HepG2 (cell line): ENCODE results near the gene DAAM2.

ENCODE experiments used
- EZH2 ChIP-seq: conservative IDR thresholded peaks from 2 replicates; pipeline ENCODE4 v1.6.1; 2012; ENCODE audit warnings: mild to moderate bottlenecking, low read depth, low read length, moderate library complexity
- PHF8 ChIP-seq: sonication (generic); formaldehyde crosslinking; IDR thresholded peaks from 2 replicates; pipeline ENCODE4 v1.5.0; 2020; ENCODE audit warnings: missing genetic modification reagents
- POLR2AphosphoS5 ChIP-seq: IDR thresholded peaks from 2 replicates; pipeline ENCODE4 v1.6.1; 2012; ENCODE audit warnings: low read depth, low read length
- SRSF9 ChIP-seq: fragments of 200-400 bp; formaldehyde crosslinking; IDR thresholded peaks from 2 replicates; pipeline ENCODE4 v1.6.1; 2018; ENCODE audit warnings: borderline replicate concordance, mild to moderate bottlenecking, low read depth, low read length; ENCODE audit not compliant: insufficient read depth, poor library complexity, severe bottlenecking
- TARDBP ChIP-seq: sonication (generic); formaldehyde crosslinking; IDR thresholded peaks from 2 replicates; pipeline ENCODE4 v1.8.0; 2022; ENCODE audit warnings: mild to moderate bottlenecking, missing genetic modification reagents
- ZFP62 ChIP-seq: sonication (generic); formaldehyde crosslinking; IDR thresholded peaks from 2 replicates; pipeline ENCODE4 v1.4.0; 2020; ENCODE audit warnings: missing genetic modification reagents
- ZNF451 ChIP-seq: sonication (generic); formaldehyde crosslinking; IDR thresholded peaks from 2 replicates; pipeline ENCODE4 v1.5.0; 2020; ENCODE audit warnings: mild to moderate bottlenecking, missing genetic modification reagents
- ZNF570 ChIP-seq: sonication (generic); formaldehyde crosslinking; IDR thresholded peaks from 2 replicates; pipeline ENCODE4 v1.4.0; 2020; ENCODE audit warnings: mild to moderate bottlenecking, missing genetic modification reagents, borderline replicate concordance
- ZNF660 ChIP-seq: sonication (generic); formaldehyde crosslinking; IDR thresholded peaks from 2 replicates; pipeline ENCODE4 v1.5.1; 2020; ENCODE audit warnings: mild to moderate bottlenecking, low read depth, missing genetic modification reagents, borderline replicate concordance
- TF ChIP-seq, protein P1 (sequence below): IDR thresholded peaks from 2 replicates; pipeline ENCODE4 v1.6.1; 2016; ENCODE audit warnings: low read depth, borderline replicate concordance
- TF ChIP-seq, protein P2 (sequence below): sonication (generic); formaldehyde crosslinking; IDR thresholded peaks from 2 replicates; pipeline ENCODE4 v1.4.0; 2020; ENCODE audit warnings: missing genetic modification reagents, borderline replicate concordance
- TF ChIP-seq, protein P3 (sequence below): sonication (generic); formaldehyde crosslinking; IDR thresholded peaks from 2 replicates; pipeline ENCODE4 v1.5.0; 2020; ENCODE audit warnings: mild to moderate bottlenecking, missing genetic modification reagents, moderate library complexity
- TF ChIP-seq, protein P4 (sequence below): sonication (generic); formaldehyde crosslinking; IDR thresholded peaks from 2 replicates; pipeline ENCODE4 v1.5.0; 2020; ENCODE audit warnings: missing genetic modification reagents, mild to moderate bottlenecking, borderline replicate concordance

DNA sequence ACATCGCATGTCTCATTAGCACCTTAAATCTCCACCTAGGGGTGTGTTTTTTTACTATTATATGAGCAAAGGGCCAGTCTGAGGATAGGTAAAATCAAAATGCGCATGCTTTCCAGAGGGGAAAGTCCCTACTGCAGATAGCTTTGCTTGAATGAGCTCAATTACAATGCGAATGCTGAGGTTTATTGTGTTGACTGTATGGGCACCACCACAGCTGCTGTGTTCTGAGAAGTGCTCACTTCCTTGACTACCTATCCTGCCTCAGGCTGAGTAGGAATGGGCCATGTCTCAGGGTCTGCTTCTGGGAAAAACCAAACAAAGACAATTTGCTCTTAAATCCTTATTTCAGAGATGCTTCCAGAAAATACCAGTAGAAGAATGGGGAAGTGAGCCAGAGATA, 105.5 kb downstream of the DAAM2 start:
- no peak for TF ChIP-seq SRSF9
- TF ChIP-seq, protein P1, sequence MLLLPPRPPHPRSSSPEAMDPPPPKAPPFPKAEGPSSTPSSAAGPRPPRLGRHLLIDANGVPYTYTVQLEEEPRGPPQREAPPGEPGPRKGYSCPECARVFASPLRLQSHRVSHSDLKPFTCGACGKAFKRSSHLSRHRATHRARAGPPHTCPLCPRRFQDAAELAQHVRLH (CRISPR knock-in tag): no peak
- no peak for TF ChIP-seq PHF8
- TF ChIP-seq, protein P2, sequence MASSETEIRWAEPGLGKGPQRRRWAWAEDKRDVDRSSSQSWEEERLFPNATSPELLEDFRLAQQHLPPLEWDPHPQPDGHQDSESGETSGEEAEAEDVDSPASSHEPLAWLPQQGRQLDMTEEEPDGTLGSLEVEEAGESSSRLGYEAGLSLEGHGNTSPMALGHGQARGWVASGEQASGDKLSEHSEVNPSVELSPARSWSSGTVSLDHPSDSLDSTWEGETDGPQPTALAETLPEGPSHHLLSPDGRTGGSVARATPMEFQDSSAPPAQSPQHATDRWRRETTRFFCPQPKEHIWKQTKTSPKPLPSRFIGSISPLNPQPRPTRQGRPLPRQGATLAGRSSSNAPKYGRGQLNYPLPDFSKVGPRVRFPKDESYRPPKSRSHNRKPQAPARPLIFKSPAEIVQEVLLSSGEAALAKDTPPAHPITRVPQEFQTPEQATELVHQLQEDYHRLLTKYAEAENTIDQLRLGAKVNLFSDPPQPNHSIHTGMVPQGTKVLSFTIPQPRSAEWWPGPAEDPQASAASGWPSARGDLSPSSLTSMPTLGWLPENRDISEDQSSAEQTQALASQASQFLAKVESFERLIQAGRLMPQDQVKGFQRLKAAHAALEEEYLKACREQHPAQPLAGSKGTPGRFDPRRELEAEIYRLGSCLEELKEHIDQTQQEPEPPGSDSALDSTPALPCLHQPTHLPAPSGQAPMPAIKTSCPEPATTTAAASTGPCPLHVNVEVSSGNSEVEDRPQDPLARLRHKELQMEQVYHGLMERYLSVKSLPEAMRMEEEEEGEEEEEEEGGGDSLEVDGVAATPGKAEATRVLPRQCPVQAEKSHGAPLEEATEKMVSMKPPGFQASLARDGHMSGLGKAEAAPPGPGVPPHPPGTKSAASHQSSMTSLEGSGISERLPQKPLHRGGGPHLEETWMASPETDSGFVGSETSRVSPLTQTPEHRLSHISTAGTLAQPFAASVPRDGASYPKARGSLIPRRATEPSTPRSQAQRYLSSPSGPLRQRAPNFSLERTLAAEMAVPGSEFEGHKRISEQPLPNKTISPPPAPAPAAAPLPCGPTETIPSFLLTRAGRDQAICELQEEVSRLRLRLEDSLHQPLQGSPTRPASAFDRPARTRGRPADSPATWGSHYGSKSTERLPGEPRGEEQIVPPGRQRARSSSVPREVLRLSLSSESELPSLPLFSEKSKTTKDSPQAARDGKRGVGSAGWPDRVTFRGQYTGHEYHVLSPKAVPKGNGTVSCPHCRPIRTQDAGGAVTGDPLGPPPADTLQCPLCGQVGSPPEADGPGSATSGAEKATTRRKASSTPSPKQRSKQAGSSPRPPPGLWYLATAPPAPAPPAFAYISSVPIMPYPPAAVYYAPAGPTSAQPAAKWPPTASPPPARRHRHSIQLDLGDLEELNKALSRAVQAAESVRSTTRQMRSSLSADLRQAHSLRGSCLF (CRISPR knock-in tag): no peak
- no peak for TF ChIP-seq EZH2
- no peak for TF ChIP-seq TARDBP (CRISPR knock-in tag)
- TF ChIP-seq ZNF570 (CRISPR knock-in tag): no peak
- TF ChIP-seq ZNF451: no peak
- TF ChIP-seq POLR2AphosphoS5: no peak
- TF ChIP-seq, protein P3, sequence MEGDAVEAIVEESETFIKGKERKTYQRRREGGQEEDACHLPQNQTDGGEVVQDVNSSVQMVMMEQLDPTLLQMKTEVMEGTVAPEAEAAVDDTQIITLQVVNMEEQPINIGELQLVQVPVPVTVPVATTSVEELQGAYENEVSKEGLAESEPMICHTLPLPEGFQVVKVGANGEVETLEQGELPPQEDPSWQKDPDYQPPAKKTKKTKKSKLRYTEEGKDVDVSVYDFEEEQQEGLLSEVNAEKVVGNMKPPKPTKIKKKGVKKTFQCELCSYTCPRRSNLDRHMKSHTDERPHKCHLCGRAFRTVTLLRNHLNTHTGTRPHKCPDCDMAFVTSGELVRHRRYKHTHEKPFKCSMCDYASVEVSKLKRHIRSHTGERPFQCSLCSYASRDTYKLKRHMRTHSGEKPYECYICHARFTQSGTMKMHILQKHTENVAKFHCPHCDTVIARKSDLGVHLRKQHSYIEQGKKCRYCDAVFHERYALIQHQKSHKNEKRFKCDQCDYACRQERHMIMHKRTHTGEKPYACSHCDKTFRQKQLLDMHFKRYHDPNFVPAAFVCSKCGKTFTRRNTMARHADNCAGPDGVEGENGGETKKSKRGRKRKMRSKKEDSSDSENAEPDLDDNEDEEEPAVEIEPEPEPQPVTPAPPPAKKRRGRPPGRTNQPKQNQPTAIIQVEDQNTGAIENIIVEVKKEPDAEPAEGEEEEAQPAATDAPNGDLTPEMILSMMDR: no peak
- TF ChIP-seq, protein P4, sequence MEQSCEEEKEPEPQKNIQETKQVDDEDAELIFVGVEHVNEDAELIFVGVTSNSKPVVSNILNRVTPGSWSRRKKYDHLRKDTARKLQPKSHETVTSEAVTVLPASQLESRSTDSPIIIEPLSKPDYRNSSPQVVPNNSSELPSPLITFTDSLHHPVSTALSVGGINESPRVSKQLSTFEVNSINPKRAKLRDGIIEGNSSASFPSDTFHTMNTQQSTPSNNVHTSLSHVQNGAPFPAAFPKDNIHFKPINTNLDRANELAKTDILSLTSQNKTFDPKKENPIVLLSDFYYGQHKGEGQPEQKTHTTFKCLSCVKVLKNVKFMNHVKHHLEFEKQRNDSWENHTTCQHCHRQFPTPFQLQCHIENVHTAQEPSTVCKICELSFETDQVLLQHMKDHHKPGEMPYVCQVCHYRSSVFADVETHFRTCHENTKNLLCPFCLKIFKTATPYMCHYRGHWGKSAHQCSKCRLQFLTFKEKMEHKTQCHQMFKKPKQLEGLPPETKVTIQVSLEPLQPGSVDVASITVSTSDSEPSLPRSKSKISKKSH (CRISPR knock-in tag): no peak
- no peak for TF ChIP-seq ZNF660
- TF ChIP-seq ZFP62 (CRISPR knock-in tag): no peak
